SH-SY5Y (cell line): Measurements from ENCODE around the gene ARID5A.

Experiments
- GATA2 ChIP-seq: IDR thresholded peaks from 2 replicates; pipeline ENCODE4 v1.6.1; 2011; ENCODE audit warnings: mild to moderate bottlenecking, low read depth, low read length
- GATA3 ChIP-seq: IDR thresholded peaks from 2 replicates; pipeline ENCODE4 v1.6.1; 2011; ENCODE audit warnings: low read depth, mild to moderate bottlenecking, low read length, moderate library complexity

DNA sequence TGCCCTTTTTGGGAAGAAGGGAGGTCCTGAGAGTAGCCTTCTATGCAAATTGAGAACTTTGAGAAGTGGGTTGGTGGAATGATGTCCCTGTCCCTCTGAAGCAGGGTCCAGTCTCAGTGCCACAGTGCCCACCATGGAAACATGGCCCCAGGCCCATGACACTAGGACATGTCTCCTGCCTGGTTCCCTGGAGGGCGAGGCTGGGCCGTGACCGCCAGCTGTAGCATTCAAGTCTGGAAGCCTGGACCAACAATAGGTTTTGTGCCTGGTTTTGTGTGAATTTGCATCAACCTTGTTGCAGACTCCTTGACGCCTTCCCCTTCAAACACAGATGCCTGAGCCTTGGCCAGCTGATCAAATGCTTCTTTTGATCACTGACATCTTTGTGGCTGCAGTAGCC lies 27.5 kb downstream of the ARID5A start:
- TF ChIP-seq GATA2 (no peak), GATA3 (no peak)
